GM23248 (cell line): ENCODE results near the gene CIB2. TPM values are rescaled to one million over a fixed set of nuclear protein-coding genes. Genes with fewer than 3 reads are reported as not detected.

Experiments used
- DNase-seq: peaks from one replicate; pipeline ENCODE4 v3.0.0-alpha.2; 2015
- H2AFZ ChIP-seq: fragments of 200-600 bp; sonication (generic); 2 replicates; pipeline ENCODE4 v1.6.1; 2016; ENCODE audit warnings: antibody characterized with exemption
- H3F3A ChIP-seq: fragments of 200-600 bp; sonication (generic); 2 replicates; pipeline ENCODE4 v1.6.1; 2016; ENCODE audit warnings: mild to moderate bottlenecking, antibody characterized with exemption, mixed run types; ENCODE audit not compliant: insufficient read depth
- H3K27ac ChIP-seq: fragments of 200-600 bp; sonication (generic); 2 replicates; pipeline ENCODE4 v1.5.1; 2016; ENCODE audit warnings: mild to moderate bottlenecking
- H3K27me3 ChIP-seq: fragments of 200-600 bp; sonication (generic); replicated peaks from 2 replicates; pipeline ENCODE4 v1.6.1; 2016; ENCODE audit warnings: mild to moderate bottlenecking; ENCODE audit not compliant: insufficient read depth
- H3K36me3 ChIP-seq: fragments of 200-600 bp; sonication (generic); 2 replicates; pipeline ENCODE4 v1.6.1; 2016; ENCODE audit warnings: low read depth, mild to moderate bottlenecking
- H3K4me1 ChIP-seq: fragments of 200-600 bp; sonication (generic); 2 replicates; pipeline ENCODE4 v1.6.1; 2016; ENCODE audit warnings: mild to moderate bottlenecking; ENCODE audit not compliant: insufficient read depth
- H3K4me2 ChIP-seq: fragments of 200-600 bp; sonication (generic); one replicate; pipeline ENCODE4 v1.6.1; 2016; ENCODE audit warnings: mild to moderate bottlenecking; ENCODE audit not compliant: unreplicated experiment
- H3K4me3 ChIP-seq: fragments of 200-600 bp; sonication (generic); 2 replicates; pipeline ENCODE4 v1.5.1; 2016; ENCODE audit warnings: mild to moderate bottlenecking
- H3K79me2 ChIP-seq: fragments of 200-600 bp; sonication (generic); 2 replicates; pipeline ENCODE4 v1.6.1; 2016; ENCODE audit warnings: mild to moderate bottlenecking; ENCODE audit not compliant: insufficient read depth
- H3K9ac ChIP-seq: fragments of 200-600 bp; sonication (generic); 2 replicates; pipeline ENCODE4 v1.6.1; 2016; ENCODE audit warnings: mild to moderate bottlenecking
- H3K9me2 ChIP-seq: fragments of 200-600 bp; sonication (generic); 2 replicates; pipeline ENCODE4 v1.6.1; 2016; ENCODE audit warnings: mixed run types, mild to moderate bottlenecking, moderate library complexity; ENCODE audit not compliant: insufficient read depth
- H3K9me3 ChIP-seq: fragments of 200-600 bp; sonication (generic); one replicate; pipeline ENCODE4 v1.6.1; 2017; ENCODE audit warnings: low read depth
- H4K20me1 ChIP-seq: fragments of 200-600 bp; sonication (generic); 2 replicates; pipeline ENCODE4 v1.6.0; 2016; ENCODE audit not compliant: insufficient read depth
- EZH2 ChIP-seq: fragments of 200-600 bp; sonication (generic); IDR thresholded peaks from 2 replicates; pipeline ENCODE4 v1.6.1; 2018; ENCODE audit warnings: antibody characterized with exemption, mild to moderate bottlenecking; ENCODE audit not compliant: insufficient read depth, poor library complexity, severe bottlenecking
- EZH2phosphoT487 ChIP-seq: fragments of 200-600 bp; sonication (generic); IDR thresholded peaks from 2 replicates; pipeline ENCODE4 v1.6.1; 2018; ENCODE audit warnings: antibody characterized with exemption, moderate library complexity, mild to moderate bottlenecking, low read depth; ENCODE audit not compliant: insufficient read depth
- WGBS, 2 experiments: methylation state at CpG; one replicate each; pipeline ENCODE4 v1.1.6; 2015 to 2017; ENCODE audit warnings: low lambda C conversion rate in 2 of 2, low coverage in 1 of 2; ENCODE audit errors: missing lambda C conversion rate in 2 of 2; 5-methylcytosine and 5-hydroxymethylcytosine counted together
- in situ Hi-C: fragments of 300-500 bp; cut with MboI; formaldehyde crosslinking; loops from 2 replicates; pipeline ENCODE4 v1.15.0; 2020
- polyA plus RNA-seq: library from polyadenylated mRNA; unstranded; fragments of >200 nt; fragmentation: Nextera tagmentation; extraction: Ambion mirVana; gene quantifications from 2 replicates; pipeline ENCODE4 v1.2.1, GENCODE V29; 2016
- total RNA-seq: library from RNA; depleted of rRNA; stranded (reverse); fragments of >200 nt; shearing (Covaris generic); gene quantifications from 2 replicates; pipeline ENCODE4 v1.2.3, GENCODE V29; 2014

The CIB2 gene
- total and polyA plus RNA-seq, 2 experiments from 2014 or later = 2.9 to 3.4 TPM

DNA sequence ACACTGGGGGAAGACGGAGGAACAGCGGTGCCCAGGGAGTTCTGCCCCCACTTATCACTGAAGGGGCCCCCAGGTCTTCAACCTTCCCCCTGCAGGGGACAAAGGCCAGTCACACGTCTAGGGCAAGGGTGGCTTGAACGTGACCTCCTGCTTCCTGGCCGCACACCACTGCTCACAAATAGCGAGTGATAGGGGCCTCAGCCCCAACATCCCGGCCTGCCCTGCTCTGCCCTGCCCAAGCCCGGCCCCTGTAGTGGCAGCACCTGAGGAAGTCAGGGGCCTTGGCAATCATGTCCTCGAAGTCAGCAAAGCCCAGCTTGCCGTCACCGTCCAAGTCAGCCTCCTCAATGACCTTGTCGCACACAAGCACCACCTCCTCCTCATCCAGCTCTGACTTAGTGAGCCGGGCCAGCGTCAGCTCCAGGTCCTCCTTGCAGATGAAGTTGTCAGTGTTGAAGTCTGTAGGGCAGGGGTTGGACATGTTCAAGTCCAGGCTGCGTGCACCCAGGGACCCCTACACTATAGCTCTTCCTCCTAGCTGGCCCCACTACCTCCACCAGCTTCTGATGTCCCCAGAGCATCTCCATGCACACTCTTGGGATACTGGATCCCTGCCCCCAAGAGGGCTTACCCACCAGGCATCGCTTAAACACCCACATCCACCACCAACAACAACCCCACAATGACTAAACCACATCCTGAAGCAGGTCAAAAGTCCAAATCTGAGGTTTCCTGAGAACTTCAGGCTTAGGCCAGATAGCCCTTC is 25.6 kb downstream of the CIB2 start:
- TF ChIP-seq EZH2 (no peak), EZH2phosphoT487 (no peak)
- Histone ChIP-seq H3K79me2 (no peaks in the 10 kb centered on the region), H3K9me3 (no peaks in the 10 kb centered on the region), H3K4me2 (no peak overlapping the region), H4K20me1 (no peaks in the 10 kb centered on the region), H3K4me1 (no peaks in the 10 kb centered on the region), H2AFZ (no peak overlapping the region), H3K9me2 (no peaks in the 10 kb centered on the region), H3K9ac (no peak overlapping the region), H3K27me3 (no peaks in the 10 kb centered on the region), H3K4me3 (no peak overlapping the region), H3K27ac (no peak overlapping the region), H3F3A (no peaks in the 10 kb centered on the region), H3K36me3 (no peaks in the 10 kb centered on the region)
- 82 to 86% methylated on average over 16 of the region's 16 CpGs for WGBS, 2 experiments
- no peak for DNase-seq
- in situ Hi-C loops = loop anchor here (5.0 kb wide), 1 partner anchor 138 kb away; no protein-coding TSS in a partner anchor

DNA sequence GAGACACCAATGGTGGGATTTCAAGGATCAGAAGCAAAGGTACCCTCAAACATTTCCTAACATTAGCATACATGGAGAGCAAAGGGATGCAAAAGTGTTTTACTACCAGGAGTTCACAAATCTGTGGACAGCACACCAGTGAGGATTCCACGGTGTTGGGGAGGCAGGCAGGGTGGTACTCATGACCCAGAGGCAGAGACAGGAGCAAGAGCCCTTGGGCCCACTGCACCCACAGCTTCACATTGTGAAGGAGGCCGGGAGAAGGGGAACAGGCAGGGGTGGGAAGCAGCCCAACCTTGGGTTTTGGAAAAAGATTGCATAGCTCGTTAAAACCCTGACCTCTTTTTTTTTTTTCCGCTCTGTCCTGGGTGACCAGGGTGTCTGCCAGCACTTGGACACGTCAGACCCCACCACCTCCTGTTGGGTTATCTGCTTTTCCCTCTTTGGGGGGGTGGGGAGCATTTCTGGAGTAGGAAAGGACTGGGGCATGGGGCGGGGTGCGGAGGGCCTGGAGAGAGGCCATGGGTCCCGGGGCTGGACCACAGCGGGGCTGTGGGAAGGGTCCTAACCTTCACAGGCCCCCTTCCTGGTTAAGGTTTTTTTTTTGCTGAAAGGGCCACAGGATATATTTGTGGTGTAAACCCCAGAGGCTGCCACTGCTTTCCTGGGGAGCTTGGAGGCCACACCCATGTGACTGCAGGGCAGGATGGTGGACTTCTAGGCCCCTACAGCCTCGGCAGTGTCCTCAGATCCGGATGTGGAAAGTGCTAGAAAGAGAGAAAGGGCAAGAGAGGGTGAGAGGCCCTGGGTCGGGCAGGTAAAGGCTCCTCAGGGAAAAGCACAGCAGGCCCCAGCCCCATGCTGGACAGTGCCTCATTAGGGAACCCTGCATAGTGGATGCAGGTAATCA is 26.4 kb downstream of the CIB2 start:
- WGBS, 2 experiments = 89 to 94% methylated on average over 9 to 12 of the region's 12 CpGs

DNA sequence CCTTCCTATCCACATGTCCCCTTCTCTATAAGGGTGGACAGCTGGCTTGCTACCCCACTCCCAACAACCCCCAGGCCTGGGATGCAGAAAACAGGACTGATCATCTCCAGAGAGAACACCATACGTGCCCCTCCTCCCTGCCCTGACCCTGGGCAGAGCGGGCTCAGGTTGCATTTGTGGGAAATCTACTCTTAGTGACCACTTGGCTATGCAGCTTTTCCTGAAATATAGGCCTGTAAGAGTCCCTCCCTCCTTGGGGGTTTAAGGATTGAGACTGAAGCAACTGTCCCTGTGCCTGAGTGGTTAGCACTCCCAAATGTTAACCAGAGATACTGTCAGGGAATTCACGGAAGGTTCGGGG is 27.1 kb downstream of the CIB2 start:
- in situ Hi-C loops = no loop called here
- no peaks in the 10 kb centered on the region for H3K79me2 ChIP-seq
- no peak for DNase-seq

More for the DNA sequence above, 26.4 kb downstream of the CIB2 start:
- Histone ChIP-seq H3K27me3 (no peaks in the 10 kb centered on the region), H3K36me3 (no peaks in the 10 kb centered on the region), H3K4me3 (no peak overlapping the region), H3K79me2 (no peaks in the 10 kb centered on the region), H3K27ac (no peak overlapping the region), H3K9me3 (no peaks in the 10 kb centered on the region), H3K9me2 (no peaks in the 10 kb centered on the region), H3K9ac (no peak overlapping the region), H2AFZ (no peak overlapping the region), H3K4me1 (no peaks in the 10 kb centered on the region), H4K20me1 (no peaks in the 10 kb centered on the region), H3F3A (no peaks in the 10 kb centered on the region), H3K4me2 (no peak overlapping the region)
- no peak for DNase-seq
- no peak for TF ChIP-seq EZH2phosphoT487
- no peak for TF ChIP-seq EZH2
- in situ Hi-C loops = loop anchor here (5.0 kb wide), 1 partner anchor 138 kb away; no protein-coding TSS in a partner anchor

DNA sequence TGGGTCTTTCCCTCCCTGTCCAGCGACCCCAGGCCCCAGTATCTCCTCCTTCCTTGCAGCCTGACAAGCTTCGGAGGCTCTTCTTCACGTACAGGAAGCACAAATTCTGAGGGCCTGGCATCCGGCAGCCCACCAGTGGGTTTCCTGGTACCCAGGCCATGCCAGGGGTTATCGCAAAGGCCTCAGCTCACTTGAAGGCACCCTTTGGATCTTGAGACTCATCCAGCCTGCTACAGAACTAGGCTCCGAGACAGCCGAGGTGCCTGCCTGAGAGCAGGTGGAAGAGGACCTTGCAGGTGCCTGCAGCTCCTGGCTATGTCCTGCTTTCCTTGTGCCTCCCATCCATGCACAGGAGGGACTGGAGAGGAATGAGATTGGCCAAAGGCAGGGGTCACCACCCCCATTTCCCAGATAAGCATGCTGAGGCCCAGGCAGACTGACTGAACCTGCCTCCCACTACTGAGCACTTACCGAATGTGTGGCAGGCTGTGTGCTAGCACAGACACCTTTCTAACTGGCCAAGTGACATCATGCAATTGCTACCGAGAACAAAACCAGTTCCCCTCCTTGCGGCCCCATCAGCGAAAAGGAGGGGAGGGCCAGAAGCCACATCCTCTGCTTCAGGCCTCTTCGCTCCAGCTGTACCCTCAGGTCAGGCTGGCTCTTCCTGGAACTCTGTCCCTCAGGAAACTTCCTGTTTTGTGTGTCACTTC is 27.7 kb downstream of the CIB2 start:
- Histone ChIP-seq H2AFZ (no peak overlapping the region), H3K4me3 (no peak overlapping the region), H3K27ac (no peak overlapping the region), H3F3A (no peaks in the 10 kb centered on the region), H3K4me2 (no peak overlapping the region), H3K27me3 (no peaks in the 10 kb centered on the region), H3K79me2 (no peaks in the 10 kb centered on the region), H4K20me1 (no peaks in the 10 kb centered on the region), H3K9me2 (no peaks in the 10 kb centered on the region), H3K36me3 (no peaks in the 10 kb centered on the region), H3K4me1 (no peaks in the 10 kb centered on the region), H3K9ac (no peak overlapping the region), H3K9me3 (no peaks in the 10 kb centered on the region)
- DNase-seq = no peak
- no peak for TF ChIP-seq EZH2
- in situ Hi-C loops = no loop called here
- 91 to 94% methylated on average over 12 of the region's 12 CpGs for WGBS, 2 experiments

More for the DNA sequence above, 27.1 kb downstream of the CIB2 start:
- Histone ChIP-seq H3F3A (no peaks in the 10 kb centered on the region), H3K4me2 (no peak overlapping the region), H3K27ac (no peak overlapping the region), H3K27me3 (no peaks in the 10 kb centered on the region), H4K20me1 (no peaks in the 10 kb centered on the region), H2AFZ (no peak overlapping the region), H3K4me1 (no peaks in the 10 kb centered on the region), H3K9me3 (no peaks in the 10 kb centered on the region), H3K9me2 (no peaks in the 10 kb centered on the region), H3K36me3 (no peaks in the 10 kb centered on the region), H3K4me3 (no peak overlapping the region), H3K9ac (no peak overlapping the region)
- no peak for TF ChIP-seq EZH2phosphoT487
- no peak for TF ChIP-seq EZH2
- 95 to 97% methylated on average over 4 of the region's 4 CpGs for WGBS, 2 experiments
